GM12878 (cell line): ENCODE results near the gene CYTIP. TPM values are rescaled to one million over a fixed set of nuclear protein-coding genes. Genes with fewer than 3 reads are reported as not detected.

Experiments
- CBX3 ChIP-seq: fragments of 200-600 bp; sonication (generic); IDR thresholded peaks from 2 replicates; pipeline ENCODE4 v1.6.1; 2016; ENCODE audit warnings: low read depth, borderline replicate concordance
- CHD2 ChIP-seq: IDR thresholded peaks from 2 replicates; pipeline ENCODE4 v1.6.1; 2011; ENCODE audit warnings: low read depth, low read length, improper control_type of control experiment, borderline replicate concordance
- KAT2A ChIP-seq: conservative IDR thresholded peaks from 2 replicates; pipeline ENCODE4 v1.6.1; 2011; ENCODE audit warnings: low read depth, low read length; ENCODE audit not compliant: control insufficient read depth
- KLF5 ChIP-seq: fragments of 450-650 bp; IDR thresholded peaks from 2 replicates; pipeline ENCODE4 v1.6.1; 2014; ENCODE audit warnings: mild to moderate bottlenecking; ENCODE audit not compliant: partially characterized antibody
- NBN ChIP-seq: fragments of 450-650 bp; IDR thresholded peaks from 2 replicates; pipeline ENCODE4 v1.6.1; 2016
- POLR2AphosphoS2 ChIP-seq: IDR thresholded peaks from 2 replicates; pipeline ENCODE4 v1.6.1; 2011; ENCODE audit warnings: low read depth, mild to moderate bottlenecking, low read length, improper control_type of control experiment, moderate library complexity
- SIX5 ChIP-seq: IDR thresholded peaks from 2 replicates; pipeline ENCODE4 v1.6.1; 2011; ENCODE audit warnings: mild to moderate bottlenecking, low read depth, low read length, moderate library complexity; ENCODE audit not compliant: severe bottlenecking
- SMAD5 ChIP-seq: IDR thresholded peaks from 2 replicates; pipeline ENCODE4 v1.6.1; 2016; ENCODE audit warnings: antibody characterized with exemption, low read depth
- SP1 ChIP-seq: IDR thresholded peaks from one replicate; pipeline ENCODE4 v1.6.1; 2011; ENCODE audit warnings: low read depth, low read length
- SREBF1 ChIP-seq: IDR thresholded peaks from 2 replicates; pipeline ENCODE4 v1.6.1; 2012; ENCODE audit warnings: mild to moderate bottlenecking, low read length
- ZNF274 ChIP-seq: IDR thresholded peaks from one replicate; pipeline ENCODE4 v1.8.0; 2011; ENCODE audit not compliant: insufficient read length, insufficient read depth
- ZNF384 ChIP-seq: IDR thresholded peaks from 2 replicates; pipeline ENCODE4 v1.6.1; 2012; ENCODE audit warnings: low read depth, mild to moderate bottlenecking, low read length, improper control_type of control experiment, borderline replicate concordance
- polyA plus RNA-seq, 11 experiments: library from polyadenylated mRNA; depleted of rRNA in 4 of 11; unstranded in 6 of 11; stranded (reverse) in 5 of 11; fragments of >200 nt; fragmentation: Nextera tagmentation in 4 of 11; fragmentation: Illumina TruSeq in 1 of 11; extraction: Ambion mirVana in 4 of 11; extraction: Trizol in 1 of 11; gene quantifications; 1 replicate in 1 of 11; 2 replicates in 10 of 11; pipeline versions ENCODE4 v1.2.1 to v1.2.3, GENCODE V29; 2011 to 2016; ENCODE audit warnings: inconsistent platforms in 2 of 11, missing spikeins in 2 of 11, low read depth in 1 of 11
- total RNA-seq, 4 experiments: library from RNA; depleted of rRNA in 3 of 4; stranded (reverse); fragments of >200 nt in 3 of 4; fragmentation: Illumina TruSeq in 1 of 4; extraction: Trizol in 1 of 4; gene quantifications; 2 replicates each; pipeline versions ENCODE4 v1.2.1 to v1.2.3, GENCODE V29; 2013 to 2021
- TF ChIP-seq, protein P1 (sequence below): IDR thresholded peaks from 2 replicates; pipeline ENCODE4 v1.6.1; 2011; ENCODE audit warnings: borderline replicate concordance, low read depth, mild to moderate bottlenecking, moderate library complexity, low read length; ENCODE audit not compliant: insufficient read depth, poor library complexity, severe bottlenecking
- TF ChIP-seq, protein P2 (sequence below): fragments of 450-650 bp; IDR thresholded peaks from 2 replicates; pipeline ENCODE4 v1.6.1; 2016; ENCODE audit warnings: mild to moderate bottlenecking
- TF ChIP-seq, protein P3 (sequence below): fragments of 450-650 bp; IDR thresholded peaks from 2 replicates; pipeline ENCODE4 v1.6.1; 2017; ENCODE audit warnings: mild to moderate bottlenecking, moderate library complexity
- TF ChIP-seq, protein P4 (sequence below): fragments of 450-650 bp; IDR thresholded peaks from 2 replicates; pipeline ENCODE4 v1.6.1; 2017; ENCODE audit warnings: mild to moderate bottlenecking, moderate library complexity
- TF ChIP-seq, protein P5 (sequence below): IDR thresholded peaks from 2 replicates; pipeline ENCODE4 v1.6.1; 2012; ENCODE audit warnings: low read depth, low read length, improper control_type of control experiment
- TF ChIP-seq, protein P6 (sequence below): fragments of 150-350 bp; IDR thresholded peaks from 2 replicates; pipeline ENCODE4 v1.6.1; 2014; ENCODE audit warnings: mild to moderate bottlenecking, low read depth, low read length

The CYTIP gene
- total and polyA plus RNA-seq, 10 of the 15 experiments (the other 5 are each of a cell fraction or from before 2014, with no cell fraction given) = 55.1 to 178 (median 73.4) TPM

DNA sequence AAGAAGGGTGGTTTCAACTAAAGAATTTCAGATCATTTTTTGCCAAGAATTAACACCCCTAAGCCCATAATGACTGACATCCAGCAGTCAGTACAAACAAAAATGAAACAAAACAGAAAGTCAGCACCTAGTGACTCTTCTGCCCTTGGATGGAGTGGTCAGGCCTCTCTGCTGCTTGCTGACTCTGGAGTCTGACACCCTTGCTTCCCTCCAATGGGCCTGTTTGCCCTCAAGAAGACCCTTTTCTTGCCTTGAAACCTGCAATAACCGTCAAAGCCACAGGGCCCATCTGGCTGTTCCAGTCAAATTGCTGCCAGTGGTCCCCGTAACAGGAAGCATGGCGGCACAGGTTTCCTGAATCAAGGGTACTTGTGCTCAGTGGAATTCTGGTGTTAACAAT, 27.2 kb upstream of the CYTIP start (continued):
- TF ChIP-seq, protein P1, sequence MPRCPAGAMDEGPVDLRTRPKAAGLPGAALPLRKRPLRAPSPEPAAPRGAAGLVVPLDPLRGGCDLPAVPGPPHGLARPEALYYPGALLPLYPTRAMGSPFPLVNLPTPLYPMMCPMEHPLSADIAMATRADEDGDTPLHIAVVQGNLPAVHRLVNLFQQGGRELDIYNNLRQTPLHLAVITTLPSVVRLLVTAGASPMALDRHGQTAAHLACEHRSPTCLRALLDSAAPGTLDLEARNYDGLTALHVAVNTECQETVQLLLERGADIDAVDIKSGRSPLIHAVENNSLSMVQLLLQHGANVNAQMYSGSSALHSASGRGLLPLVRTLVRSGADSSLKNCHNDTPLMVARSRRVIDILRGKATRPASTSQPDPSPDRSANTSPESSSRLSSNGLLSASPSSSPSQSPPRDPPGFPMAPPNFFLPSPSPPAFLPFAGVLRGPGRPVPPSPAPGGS = no peak
- TF ChIP-seq POLR2AphosphoS2 (no peak), SMAD5 (no peak), KAT2A (no peak), ZNF274 (no peak), SIX5 (no peak), CHD2 (0 out of 2 replicates have a peak, but pooled peaks have one; percentile 21), ZNF384 (no peak), SP1 (no peak), SREBF1 (no peak), KLF5 (no peak), CBX3 (no peak), NBN (0 out of 2 replicates have a peak, but pooled peaks have one; percentile 13)
- TF ChIP-seq, protein P2, sequence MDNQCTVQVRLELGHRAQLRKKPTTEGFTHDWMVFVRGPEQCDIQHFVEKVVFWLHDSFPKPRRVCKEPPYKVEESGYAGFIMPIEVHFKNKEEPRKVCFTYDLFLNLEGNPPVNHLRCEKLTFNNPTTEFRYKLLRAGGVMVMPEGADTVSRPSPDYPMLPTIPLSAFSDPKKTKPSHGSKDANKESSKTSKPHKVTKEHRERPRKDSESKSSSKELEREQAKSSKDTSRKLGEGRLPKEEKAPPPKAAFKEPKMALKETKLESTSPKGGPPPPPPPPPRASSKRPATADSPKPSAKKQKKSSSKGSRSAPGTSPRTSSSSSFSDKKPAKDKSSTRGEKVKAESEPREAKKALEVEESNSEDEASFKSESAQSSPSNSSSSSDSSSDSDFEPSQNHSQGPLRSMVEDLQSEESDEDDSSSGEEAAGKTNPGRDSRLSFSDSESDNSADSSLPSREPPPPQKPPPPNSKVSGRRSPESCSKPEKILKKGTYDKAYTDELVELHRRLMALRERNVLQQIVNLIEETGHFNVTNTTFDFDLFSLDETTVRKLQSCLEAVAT = peak; percentile 83
- TF ChIP-seq, protein P3, sequence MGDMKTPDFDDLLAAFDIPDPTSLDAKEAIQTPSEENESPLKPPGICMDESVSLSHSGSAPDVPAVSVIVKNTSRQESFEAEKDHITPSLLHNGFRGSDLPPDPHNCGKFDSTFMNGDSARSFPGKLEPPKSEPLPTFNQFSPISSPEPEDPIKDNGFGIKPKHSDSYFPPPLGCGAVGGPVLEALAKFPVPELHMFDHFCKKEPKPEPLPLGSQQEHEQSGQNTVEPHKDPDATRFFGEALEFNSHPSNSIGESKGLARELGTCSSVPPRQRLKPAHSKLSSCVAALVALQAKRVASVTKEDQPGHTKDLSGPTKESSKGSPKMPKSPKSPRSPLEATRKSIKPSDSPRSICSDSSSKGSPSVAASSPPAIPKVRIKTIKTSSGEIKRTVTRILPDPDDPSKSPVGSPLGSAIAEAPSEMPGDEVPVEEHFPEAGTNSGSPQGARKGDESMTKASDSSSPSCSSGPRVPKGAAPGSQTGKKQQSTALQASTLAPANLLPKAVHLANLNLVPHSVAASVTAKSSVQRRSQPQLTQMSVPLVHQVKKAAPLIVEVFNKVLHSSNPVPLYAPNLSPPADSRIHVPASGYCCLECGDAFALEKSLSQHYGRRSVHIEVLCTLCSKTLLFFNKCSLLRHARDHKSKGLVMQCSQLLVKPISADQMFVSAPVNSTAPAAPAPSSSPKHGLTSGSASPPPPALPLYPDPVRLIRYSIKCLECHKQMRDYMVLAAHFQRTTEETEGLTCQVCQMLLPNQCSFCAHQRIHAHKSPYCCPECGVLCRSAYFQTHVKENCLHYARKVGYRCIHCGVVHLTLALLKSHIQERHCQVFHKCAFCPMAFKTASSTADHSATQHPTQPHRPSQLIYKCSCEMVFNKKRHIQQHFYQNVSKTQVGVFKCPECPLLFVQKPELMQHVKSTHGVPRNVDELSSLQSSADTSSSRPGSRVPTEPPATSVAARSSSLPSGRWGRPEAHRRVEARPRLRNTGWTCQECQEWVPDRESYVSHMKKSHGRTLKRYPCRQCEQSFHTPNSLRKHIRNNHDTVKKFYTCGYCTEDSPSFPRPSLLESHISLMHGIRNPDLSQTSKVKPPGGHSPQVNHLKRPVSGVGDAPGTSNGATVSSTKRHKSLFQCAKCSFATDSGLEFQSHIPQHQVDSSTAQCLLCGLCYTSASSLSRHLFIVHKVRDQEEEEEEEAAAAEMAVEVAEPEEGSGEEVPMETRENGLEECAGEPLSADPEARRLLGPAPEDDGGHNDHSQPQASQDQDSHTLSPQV = no peak
- TF ChIP-seq, protein P4, sequence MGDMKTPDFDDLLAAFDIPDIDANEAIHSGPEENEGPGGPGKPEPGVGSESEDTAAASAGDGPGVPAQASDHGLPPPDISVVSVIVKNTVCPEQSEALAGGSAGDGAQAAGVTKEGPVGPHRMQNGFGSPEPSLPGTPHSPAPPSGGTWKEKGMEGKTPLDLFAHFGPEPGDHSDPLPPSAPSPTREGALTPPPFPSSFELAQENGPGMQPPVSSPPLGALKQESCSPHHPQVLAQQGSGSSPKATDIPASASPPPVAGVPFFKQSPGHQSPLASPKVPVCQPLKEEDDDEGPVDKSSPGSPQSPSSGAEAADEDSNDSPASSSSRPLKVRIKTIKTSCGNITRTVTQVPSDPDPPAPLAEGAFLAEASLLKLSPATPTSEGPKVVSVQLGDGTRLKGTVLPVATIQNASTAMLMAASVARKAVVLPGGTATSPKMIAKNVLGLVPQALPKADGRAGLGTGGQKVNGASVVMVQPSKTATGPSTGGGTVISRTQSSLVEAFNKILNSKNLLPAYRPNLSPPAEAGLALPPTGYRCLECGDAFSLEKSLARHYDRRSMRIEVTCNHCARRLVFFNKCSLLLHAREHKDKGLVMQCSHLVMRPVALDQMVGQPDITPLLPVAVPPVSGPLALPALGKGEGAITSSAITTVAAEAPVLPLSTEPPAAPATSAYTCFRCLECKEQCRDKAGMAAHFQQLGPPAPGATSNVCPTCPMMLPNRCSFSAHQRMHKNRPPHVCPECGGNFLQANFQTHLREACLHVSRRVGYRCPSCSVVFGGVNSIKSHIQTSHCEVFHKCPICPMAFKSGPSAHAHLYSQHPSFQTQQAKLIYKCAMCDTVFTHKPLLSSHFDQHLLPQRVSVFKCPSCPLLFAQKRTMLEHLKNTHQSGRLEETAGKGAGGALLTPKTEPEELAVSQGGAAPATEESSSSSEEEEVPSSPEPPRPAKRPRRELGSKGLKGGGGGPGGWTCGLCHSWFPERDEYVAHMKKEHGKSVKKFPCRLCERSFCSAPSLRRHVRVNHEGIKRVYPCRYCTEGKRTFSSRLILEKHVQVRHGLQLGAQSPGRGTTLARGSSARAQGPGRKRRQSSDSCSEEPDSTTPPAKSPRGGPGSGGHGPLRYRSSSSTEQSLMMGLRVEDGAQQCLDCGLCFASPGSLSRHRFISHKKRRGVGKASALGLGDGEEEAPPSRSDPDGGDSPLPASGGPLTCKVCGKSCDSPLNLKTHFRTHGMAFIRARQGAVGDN = peak; percentile 77; the same call in 1 of the 2 replicates
- TF ChIP-seq, protein P5, sequence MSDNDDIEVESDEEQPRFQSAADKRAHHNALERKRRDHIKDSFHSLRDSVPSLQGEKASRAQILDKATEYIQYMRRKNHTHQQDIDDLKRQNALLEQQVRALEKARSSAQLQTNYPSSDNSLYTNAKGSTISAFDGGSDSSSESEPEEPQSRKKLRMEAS = no peak
- TF ChIP-seq, protein P6, sequence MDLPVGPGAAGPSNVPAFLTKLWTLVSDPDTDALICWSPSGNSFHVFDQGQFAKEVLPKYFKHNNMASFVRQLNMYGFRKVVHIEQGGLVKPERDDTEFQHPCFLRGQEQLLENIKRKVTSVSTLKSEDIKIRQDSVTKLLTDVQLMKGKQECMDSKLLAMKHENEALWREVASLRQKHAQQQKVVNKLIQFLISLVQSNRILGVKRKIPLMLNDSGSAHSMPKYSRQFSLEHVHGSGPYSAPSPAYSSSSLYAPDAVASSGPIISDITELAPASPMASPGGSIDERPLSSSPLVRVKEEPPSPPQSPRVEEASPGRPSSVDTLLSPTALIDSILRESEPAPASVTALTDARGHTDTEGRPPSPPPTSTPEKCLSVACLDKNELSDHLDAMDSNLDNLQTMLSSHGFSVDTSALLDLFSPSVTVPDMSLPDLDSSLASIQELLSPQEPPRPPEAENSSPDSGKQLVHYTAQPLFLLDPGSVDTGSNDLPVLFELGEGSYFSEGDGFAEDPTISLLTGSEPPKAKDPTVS = no peak
